NCI-H69 (cell line): ENCODE results near the gene NKD1.
A peak's percentile ranks its signal among the peaks of the same experiment; 100 is the strongest.
"Not testable (repeated sequence)": the region's sequence is repeated elsewhere in the genome, so short reads cannot be mapped to it uniquely, and the experiment has no call there.

ENCODE experiments used
- DNase-seq: peaks from one replicate; lab custom pipeline; 2025; lab: John Stamatoyannopoulos, UW

NKD1 gene

DNA sequence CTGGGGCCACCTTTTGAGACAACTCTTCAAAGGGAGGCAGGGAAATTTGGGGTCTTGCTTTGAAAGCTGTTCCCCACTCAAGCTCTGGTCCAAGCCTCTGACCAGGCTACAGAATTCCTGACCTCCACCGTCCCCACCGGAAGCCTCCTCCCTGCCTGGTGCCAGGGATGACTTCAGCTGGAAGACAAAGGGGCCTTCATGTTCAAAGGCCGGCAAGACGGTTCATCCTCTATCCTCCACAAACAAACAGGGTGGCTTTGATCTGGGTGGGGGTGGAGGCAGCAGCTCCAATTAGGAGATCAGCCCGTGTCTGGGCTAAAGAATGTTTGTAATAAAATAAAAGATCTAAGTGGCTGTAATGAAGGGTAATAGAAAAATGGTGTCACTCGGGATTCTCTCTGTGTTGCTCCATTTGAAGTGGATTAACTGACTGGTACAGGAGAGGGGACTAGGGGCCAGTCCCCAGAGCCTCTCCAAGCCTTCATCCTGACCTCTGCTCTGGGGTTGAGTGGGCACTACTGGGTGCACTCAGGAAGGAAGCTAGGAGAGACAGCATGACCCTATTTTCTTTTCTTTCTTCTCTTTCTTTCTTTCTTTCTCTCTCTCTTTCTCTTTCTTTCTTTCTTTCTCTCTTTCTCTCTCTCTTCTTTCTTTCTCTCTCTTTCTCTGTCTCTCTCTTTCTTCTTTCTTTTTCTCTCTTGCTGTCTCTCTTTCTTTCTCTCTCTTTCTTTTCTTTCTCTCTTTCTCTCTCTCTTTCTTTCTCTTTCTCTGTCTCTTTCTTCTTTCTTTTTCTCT, 27.5 kb upstream of the NKD1 start:
- DNase-seq = no peak

DNA sequence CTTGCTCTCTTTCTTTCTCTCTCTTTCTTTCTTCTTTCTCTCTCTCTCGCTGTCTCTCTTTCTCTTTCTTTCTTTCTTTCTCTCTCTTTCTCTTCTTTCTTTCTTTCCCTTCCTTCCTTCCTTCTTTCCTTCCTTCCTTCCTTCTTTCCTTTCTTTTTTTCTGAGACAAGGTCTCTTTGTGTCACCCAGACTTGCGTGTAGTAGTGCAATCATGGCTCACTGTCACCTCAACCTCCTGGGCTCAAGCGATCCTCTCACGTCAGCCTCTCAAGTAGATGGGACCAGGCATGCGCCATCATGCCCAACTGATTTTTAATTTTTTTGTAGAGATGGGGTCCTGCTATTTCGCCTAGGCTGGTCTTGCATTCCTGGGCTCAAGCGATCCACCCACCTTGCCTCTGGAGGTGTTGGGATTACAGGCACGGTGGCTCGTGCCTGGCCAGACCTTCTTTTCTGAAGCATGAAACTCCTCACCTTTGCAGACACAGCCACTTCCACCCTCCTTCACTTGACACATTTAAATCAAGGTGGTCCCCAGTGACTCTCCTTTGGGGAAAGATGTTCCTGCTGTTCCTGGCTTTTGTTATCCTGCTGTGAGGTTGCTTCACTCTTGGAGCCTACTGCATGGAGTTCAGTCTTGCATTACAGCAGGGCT, 26.8 kb upstream of the NKD1 start:
- DNase-seq = no peak

DNA sequence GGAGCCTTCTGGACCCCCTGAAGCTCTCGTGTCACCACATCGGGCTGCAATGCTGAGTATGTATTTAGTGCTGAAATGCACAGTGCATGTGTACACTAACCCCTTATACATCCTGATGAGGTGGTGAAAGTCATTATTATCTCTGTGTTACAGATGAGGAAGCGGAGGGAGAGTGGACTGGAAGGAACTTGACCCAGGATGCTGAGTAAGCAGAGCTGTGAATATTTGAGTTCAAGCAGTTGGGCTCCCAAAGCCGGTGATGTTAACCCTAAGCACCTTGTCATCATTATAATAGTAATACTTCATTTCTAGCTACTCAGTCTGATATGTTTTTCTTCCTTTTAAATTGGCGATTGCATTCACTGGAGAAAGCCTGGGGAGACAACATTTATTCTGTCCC, 25.9 kb upstream of the NKD1 start:
- DNase-seq = no peak

DNA sequence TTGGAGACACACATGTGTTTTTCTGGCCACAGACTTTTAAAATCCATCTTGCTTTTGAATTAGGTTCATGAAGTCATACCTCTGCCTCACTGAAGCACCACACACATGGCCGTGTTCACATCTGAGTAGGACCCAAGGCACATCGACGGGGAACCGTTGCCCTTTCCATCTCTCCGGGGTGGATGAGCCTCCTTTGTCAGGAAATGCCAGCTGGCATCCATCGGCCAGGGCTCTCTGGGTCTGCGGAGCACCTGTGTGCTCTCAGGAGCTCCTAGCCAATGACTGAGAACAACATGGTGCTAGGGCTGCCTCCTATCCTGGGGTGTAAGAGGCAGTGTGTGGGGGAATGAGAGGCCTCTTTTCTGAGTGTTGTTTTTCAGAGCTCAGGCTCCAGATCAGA, 24.5 kb upstream of the NKD1 start:
- no peak for DNase-seq

DNA sequence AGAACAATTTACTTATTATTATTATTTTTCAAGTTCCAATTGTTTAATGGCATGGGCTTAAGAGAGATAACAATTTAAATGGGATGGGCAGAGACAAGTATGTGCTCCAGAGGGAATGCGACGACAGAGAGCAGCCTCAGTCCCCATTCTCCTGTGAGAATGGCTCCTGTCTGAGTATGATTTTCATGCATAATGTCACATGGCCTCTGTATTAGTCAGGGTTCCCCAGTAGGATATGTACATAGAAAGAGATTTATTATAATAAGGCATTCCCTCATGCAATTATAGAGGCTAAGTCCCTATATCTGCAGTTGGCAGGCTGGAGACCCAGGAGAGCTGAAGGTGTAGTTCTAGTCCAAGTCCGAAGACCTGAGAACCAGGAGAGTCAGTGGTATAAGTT, 22.9 kb upstream of the NKD1 start:
- DNase-seq = no peak

DNA sequence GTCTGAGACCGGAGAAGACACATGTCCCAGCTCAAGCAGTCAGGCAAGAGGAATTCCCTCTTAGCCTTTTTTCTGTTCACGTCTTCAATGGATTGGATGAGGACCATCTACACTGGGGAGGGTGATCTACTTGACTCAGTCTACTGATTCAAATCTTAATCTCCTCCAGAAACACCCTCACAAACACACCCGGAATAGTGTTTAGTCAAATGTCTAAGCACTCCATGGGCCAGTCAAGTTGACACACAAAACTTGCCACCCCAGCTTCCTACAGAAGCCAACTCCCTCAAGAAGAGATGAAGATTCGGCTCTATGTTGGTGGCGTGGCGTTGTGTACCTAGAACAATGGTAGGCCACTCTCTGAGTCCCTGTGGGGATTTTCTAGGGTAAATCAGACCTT, 22.5 kb upstream of the NKD1 start:
- no peak for DNase-seq

DNA sequence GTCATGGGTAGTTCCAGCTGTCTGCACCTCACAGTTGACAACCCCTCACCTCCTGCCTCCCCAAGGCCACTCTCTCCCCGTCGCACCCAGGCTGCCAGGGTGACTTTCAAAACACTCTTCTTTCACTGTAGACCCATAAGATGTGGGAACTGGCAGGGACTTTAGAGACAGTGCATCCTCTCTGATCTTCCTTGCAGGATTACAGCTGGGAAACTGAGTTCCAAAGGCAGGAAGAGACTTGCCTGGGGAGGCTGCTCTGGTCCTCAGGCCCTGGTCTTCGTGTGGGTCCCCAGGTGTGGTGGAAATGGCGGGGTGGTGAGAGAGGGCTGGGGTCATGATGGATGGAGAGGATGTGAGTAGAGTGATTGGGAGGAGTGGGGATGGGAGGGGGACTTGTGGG, 21.9 kb upstream of the NKD1 start:
- DNase-seq = no peak

DNA sequence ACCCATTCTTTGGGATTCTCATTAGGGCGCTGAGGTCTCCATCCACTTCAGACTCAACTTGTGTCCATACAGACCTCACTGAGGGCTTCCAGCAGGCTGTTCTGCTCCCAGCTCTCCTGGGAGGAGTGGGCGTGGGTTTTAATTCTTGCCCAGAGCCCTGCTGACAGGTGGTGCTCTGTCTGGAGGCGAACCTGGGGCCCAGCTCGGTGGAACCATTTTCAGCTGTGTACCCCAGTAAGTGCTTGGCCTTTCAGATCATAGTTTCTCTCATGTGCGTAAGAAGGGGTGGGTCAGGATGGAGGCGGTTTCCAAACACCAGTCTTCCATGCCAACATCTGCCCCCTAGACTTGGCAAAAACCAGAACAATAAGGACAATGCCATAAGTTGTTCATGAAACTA, 21.4 kb upstream of the NKD1 start:
- no peak for DNase-seq

DNA sequence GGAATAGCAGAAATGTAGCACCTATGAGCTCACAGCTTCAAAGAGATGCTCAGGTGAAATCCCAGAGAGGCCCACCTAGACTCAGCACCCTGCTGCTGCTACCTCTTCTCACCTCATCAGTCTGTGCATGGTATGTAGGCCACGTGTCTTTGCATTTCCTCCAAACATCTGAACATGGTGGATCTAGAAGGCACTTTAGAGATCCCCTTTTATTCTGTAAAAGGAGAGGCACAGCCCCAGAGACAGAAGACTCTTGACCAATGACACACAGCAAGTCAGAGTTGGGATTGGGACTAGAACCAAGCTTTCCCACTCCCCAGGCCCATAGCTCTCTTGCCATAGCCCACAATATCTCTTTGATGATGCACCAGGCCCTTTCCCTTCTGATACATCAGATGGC, 19.4 kb upstream of the NKD1 start:
- no peak for DNase-seq

DNA sequence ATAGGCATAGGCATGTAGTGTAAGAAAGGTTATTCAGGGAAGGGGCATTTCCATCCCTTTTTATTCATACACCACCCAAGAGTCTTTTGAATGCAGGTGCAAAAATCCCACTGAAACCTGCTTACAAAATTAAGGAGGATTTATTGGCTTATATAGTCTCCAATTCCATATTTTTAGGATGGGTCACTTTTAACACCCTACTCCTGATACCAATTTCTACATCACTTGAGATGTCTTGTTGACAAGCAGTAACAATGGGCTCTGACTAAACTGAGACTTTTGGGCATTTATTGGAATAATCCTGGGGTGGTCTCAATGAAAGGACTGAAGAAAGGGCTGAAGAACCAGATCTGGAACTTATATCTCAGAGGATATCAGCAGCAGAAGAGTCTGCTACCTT, 18.9 kb upstream of the NKD1 start:
- DNase-seq = no peak

DNA sequence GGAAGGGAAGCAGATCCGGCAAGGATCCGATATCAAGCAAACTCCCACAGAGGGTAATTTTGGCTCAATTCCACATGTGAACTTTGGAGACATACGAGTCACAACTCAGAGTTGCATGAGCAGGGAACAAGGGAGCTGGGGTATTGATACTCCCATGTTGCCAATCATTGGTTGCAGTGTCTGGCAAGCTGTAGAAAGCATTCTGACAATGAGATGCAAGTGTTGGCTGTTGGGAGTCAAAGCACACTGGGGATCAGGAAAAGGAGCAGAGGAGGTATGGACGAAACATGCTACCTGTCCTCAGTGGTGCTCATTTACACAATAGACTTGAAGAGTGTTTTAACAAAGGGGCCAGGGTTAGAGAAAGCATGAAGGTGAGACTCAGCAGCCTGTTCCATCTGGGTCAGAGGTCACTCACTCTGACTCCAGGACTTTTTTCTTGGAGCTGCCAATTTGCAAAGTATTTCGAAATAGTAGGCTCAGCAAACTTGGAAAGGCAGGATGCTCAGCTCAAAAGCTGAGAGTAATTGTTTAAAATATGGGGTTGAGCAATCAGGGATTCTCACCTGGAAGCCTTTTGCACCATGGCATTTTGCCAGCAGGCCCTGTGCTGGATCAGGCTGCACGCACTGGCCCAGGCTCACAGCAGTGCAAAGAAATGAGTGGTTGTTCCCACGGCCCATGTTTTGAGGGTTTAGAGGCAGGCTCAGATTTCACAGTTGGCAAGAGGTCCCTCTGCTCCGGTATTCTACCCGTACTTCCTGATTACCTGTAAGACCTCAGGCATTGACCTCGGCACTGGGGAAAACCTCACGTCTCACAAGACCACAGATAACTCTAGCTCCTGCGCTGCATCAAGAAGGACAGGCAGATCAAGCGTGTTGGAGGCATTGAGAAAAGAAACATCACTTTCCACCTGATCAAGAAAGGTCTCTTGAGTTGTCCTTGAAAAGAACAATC, 17.6 kb upstream of the NKD1 start:
- DNase-seq = peak; percentile 28

DNA sequence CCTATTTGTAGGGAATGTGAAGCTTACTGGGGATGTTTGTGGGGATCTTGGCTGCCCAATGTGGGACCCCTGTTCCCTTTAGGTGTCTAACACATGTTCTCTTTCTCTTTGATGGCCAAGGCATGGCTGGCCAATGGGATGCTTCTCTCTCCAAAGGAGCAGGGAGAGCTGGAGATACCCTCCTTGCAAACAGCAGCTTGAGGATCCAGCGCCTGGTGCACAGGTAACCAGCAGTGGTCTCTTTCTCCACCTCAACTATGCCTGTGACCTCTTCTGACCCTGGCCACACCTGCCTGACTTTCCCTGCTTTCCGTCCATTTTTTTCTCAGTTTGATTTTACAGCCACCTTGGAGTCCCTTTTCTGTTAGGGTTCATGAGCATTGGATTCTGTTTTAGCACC, 16.8 kb upstream of the NKD1 start:
- no peak for DNase-seq

DNA sequence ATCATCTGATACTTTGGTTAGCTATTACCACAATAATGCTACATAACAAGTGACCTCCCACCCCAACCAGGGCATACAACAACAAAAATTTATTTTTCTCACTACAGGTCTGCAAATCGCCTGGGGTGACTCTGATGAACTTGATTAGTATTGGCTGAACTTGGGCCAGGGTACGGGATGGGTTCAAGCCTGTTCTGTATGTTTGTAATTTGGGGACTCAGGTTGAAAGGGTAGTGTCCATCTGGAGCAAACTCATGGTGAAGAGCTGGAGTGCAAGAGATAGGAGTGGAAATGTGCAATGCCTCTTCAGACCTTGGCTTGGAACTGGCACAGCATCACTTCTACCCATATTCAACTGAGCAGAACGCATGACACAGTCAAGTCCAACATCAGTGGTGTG, 16.3 kb upstream of the NKD1 start:
- DNase-seq = no peak

DNA sequence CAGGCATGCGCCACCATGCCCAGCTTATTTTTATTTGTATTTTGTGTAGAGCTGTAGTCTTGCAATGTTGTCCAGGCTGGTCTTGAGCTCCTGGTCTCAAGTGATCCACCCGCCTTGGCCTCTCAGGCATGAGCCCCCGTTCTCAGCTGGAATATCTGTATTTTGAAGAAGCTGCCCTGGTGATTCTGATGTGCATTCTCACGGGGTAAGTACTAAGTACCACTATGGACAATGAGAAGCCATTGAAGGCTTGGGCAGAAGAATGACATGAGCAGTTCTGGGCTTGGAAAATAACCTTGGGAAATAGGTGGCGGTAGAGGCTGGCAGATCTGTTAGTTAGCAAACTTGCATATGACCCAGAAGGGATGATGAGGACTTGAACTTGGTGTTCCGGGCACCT, 15.6 kb upstream of the NKD1 start:
- no peak for DNase-seq

DNA sequence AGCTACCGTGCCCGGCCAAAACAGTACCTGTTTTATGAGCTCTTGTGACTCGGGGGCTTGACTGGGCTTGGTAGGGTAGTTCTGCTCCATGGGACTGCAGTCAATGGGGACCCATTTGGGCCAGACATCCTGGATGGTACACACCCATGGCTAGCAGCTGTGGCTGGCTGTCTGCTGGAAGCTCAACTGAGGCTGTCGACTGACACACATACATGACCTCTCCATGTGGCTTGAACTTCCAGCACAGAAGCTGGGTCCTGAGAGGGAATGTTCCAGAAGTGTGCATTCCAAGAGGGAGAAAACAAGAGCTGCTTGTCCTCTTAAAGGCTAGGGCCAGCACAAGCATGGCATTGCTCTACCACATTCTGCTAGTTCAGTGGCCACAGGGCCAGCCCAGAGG, 14.9 kb upstream of the NKD1 start:
- DNase-seq = no peak

DNA sequence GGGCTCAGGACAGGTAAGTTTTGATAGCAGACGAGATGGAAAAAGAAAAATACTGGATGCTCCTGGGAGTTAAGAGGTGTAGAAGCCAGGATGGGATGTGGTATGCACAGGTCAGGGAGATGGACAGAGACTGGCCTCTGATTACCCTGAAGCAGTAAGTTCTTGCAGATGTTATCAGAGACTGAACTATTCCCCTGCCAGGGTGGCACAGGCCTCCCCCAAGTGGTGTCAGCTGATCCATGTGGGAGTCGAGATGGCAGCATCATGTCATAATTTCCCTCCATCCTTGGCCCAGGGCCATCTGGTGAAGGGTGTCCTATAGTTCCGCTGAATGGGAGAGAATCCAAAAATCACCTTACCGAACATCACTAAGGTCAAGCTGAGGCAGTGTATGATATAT, 14.1 kb upstream of the NKD1 start:
- DNase-seq = no peak

DNA sequence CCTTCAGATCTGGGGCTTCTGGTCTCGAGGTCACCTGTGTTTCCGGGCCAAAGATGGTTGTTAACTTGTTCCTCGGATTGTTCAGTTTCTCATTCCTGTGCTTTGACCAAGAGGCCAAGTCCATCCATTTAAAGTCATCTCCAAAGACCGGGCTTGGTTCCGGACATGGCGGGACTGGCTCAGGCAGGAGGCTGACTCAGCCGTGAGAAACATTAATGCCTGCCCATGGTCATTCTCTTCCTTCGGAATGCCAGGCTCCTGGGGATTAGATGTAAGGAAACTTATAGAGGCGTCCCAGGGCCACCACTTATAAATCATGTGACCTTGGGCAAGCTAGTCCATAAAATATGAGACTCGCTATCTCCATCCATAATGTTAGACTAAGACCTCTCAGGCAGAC, 13.6 kb upstream of the NKD1 start:
- no peak for DNase-seq

DNA sequence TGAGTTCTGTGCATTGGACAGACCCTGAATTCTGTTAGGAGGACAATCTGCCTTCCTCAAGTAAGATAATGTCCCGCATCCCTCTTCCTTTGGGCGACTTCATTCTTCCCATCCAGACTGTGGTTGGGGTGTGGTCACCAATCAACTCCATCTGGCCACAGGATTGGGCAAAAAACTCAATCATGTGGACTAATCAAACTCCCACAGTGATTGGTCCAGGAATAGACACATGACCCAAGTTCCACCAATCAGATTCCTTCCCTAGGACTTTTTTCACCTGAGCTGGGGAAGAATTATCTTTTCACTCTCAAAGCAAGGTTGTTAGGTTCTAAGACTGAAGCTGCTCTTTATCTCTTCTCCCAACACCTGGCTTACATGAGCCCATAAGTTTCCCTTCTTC, 13.2 kb upstream of the NKD1 start:
- no peak for DNase-seq

DNA sequence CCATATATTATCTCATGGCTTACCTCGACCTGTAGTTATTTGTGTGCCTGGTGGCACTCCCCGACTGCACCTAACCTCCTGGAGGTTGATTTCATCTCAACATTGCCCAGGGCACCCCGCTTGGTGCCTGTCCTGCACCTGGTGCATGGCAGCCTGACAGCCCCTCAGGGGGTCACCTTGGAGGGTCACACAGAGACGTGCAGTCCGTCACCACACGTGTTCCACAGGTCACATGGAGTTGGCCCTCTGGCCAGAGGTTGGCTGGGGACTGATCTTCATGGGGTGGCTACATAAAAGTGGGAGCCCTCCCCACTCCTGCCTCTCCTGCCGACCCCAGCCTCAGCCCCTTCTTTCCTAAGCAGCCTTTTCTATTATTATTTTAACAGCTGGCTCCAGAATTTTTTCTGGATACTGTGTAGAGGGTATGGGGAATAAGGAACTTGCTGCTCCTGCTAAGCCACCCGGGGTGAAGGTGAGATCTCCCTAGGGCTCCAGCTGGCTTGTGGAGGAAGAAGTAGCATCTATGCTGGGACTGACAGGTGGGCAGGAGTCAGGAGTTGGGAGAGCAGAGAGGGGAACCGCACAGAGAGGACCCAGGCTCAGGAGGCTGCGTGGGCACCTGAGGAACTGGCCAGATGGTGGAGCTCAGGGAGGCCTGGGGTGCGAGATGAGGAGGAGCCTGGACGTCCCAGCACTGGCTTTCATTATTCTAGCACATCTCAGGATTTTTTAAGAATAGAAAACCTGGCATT, 12.5 kb upstream of the NKD1 start:
- DNase-seq = no peak

DNA sequence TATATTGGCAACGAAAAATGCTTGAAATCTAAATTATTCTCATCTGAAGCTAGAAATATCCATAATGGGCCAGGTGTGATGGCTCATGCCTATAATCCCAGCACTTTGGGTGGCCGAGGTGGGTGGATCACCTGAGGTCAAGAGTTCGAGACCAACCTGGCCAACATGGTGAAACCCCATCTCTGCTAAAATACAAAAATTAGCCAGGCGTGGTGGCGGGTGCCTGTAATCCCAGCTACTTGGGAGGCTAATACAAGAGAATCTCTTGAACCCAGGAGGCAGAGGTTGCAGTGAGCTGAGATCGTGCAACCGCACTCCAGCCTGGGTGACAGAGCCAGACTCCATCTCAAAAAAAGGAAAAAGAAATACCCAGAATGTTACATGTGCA, 11.9 kb upstream of the NKD1 start:
- not testable (repeated sequence) for DNase-seq

DNA sequence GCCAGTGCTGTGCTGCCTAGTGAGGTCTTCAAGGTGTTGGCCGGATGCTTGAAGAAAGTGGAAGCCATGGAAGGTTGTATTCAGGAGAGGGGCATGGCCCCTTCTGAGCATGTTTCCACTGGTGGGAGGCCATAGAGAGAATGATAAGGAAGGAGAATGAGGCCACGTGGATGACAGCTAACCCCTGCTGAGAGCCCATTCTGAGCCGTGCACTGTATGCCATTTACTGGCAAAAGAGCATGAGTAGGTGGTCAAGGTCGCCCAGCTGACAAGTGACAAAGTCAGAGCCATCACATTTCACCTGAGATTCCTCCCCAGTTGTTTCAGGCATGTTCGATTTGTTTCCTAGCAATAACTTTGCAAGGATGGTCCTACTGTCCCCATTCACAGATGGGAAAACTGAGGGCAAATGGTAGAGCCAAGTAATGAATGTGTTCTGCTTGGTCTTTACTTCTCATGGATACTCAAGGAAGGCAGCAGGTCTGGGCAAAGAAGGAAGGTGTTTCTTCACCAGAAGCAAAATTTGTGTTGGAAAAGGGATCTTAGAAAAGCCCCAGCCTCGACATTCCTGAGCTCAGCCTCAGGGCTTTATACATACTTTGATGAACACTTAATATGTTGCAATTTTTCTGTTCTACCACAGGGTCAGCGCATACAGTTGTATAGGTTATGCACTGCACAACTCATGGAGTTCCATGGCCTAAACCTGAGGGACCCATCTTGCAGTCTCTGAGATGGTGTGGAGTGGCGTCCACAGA, 10.5 kb upstream of the NKD1 start:
- DNase-seq = no peak
